ENCODE results near the gene SNAPC4. TPM values are rescaled to one million over a fixed set of nuclear protein-coding genes. Genes with fewer than 3 reads are reported as not detected.

The SNAPC4 gene
- polyA plus RNA-seq, 1 of the 3 experiments (the other 2 are of a cell fraction): 9.2 TPM

DNA sequence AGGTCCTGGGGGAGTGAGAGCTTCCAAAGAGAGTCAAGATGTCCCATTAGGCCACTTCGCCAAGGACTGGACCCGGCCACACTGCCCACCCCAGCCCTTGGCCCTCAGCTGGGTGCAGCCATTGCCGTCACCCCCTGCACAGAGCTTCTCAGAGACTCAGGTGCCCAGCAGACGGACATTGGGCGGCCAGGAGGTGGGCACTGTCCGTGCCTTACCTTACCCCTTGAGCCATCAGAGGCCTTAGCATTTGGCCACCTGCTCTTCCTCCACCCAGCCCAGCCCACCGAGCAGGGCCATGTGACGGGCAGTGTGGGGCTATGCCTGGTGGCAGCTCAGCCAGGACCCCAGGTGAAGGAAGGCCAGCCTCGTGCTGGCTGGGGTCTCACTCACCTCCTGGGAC is 33.1 kb downstream of the SNAPC4 start:
- no peak overlapping the region for H3K27ac ChIP-seq (ENCODE audit: low read depth in 2 of 2, low read length in 1 of 2)
- 0 out of 2 replicates have a peak, but pooled peaks cover 3% of the 10 kb centered on the region for H4K20me1 ChIP-seq (ENCODE audit: insufficient read depth)
- H3K27me3 ChIP-seq (ENCODE audit: insufficient read depth): no peaks in the 10 kb centered on the region
- TF ChIP-seq SMC3 (IDR thresholded peaks at IDR 0.05; ENCODE audit: low read depth, low read length) (no peak), FOXJ3 (CRISPR knock-in tag; IDR thresholded peaks at IDR 0.05) (no peak), CTCF (IDR thresholded peaks at IDR 0.05) (no peak), MAX (IDR thresholded peaks at IDR 0.05; ENCODE audit: low read depth) (no peak), ZBTB33 (IDR thresholded peaks at IDR 0.05; ENCODE audit: borderline replicate concordance, low read depth) (no peak), GATA2 (CRISPR knock-in tag; IDR thresholded peaks at IDR 0.05) (no peak), POLR2AphosphoS5 (IDR thresholded peaks at IDR 0.05; ENCODE audit: low read depth, low read length) (no peak), MEF2A (IDR thresholded peaks at IDR 0.05; ENCODE audit: borderline replicate concordance, low read depth) (no peak), FOXM1 (IDR thresholded peaks at IDR 0.05; ENCODE audit: low read depth) (no peak)
- TF ChIP-seq, protein P1, sequence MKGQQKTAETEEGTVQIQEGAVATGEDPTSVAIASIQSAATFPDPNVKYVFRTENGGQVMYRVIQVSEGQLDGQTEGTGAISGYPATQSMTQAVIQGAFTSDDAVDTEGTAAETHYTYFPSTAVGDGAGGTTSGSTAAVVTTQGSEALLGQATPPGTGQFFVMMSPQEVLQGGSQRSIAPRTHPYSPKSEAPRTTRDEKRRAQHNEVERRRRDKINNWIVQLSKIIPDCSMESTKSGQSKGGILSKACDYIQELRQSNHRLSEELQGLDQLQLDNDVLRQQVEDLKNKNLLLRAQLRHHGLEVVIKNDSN (IDR thresholded peaks at IDR 0.05; ENCODE audit: borderline replicate concordance, low read depth): no peak
- no peak overlapping the region for H3K9ac ChIP-seq
- DNase-seq: no peak
- no peaks in the 10 kb centered on the region for H3K9me3 ChIP-seq
- H3F3A ChIP-seq (replicated peaks; ENCODE audit: insufficient read depth): no peaks in the 10 kb centered on the region
- H3K4me3 ChIP-seq (ENCODE audit: low read depth in 2 of 2, low read length in 1 of 2): no peak overlapping the region
- peaks cover 0 to 34% of the 10 kb centered on the region in 2 experiments; a peak in 1 of 4 replicates for H3K4me1 ChIP-seq (ENCODE audit: control insufficient read depth in 1 of 2, insufficient read depth in 2 of 2, low read depth in 1 of 2, low read length in 1 of 2)
- H3K36me3 ChIP-seq (replicated peaks in 1 of 2; ENCODE audit: control insufficient read depth in 1 of 2, insufficient read depth in 2 of 2, low read length in 1 of 2): no peaks in the 10 kb centered on the region
- POLR2A ChIA-PET: interaction anchor here (2.1 kb wide), 1 partner anchor 18 kb away, joined by 11 read pairs; no protein-coding TSS in a partner anchor
- H3K9me2 ChIP-seq: no peaks in the 10 kb centered on the region
- H2AFZ ChIP-seq (ENCODE audit: low read depth): no peak overlapping the region
- CTCF ChIA-PET: interaction anchor here (0.8 to 6.8 kb wide), 6 partner anchors 6 to 54 kb away, joined by 5 to 65 read pairs (median 14); partner anchors contain the start of genes CARD9, ENTR1, PMPCA and SNAPC4
- 100% methylated on average over 2 of the region's 9 CpGs for WGBS (ENCODE audit: low lambda C conversion rate)
- H3K4me2 ChIP-seq: no peak overlapping the region
- H3K79me2 ChIP-seq (ENCODE audit: insufficient read depth): no peaks in the 10 kb centered on the region

- Histone ChIP-seq H4K20me1 (ENCODE audit: insufficient read depth) (0 out of 2 replicates have a peak, but pooled peaks cover 3% of the 10 kb centered on the region), H3K9ac (no peak overlapping the region), H2AFZ (ENCODE audit: low read depth) (no peak overlapping the region), H3F3A (replicated peaks; ENCODE audit: insufficient read depth) (no peaks in the 10 kb centered on the region), H3K4me1 (ENCODE audit: control insufficient read depth in 1 of 2, insufficient read depth in 2 of 2, low read depth in 1 of 2, low read length in 1 of 2) (peaks cover 0 to 45% of the 10 kb centered on the region in 2 experiments; a peak in 1 of 4 replicates), H3K4me2 (no peak overlapping the region), H3K9me2 (no peaks in the 10 kb centered on the region), H3K36me3 (replicated peaks in 1 of 2; ENCODE audit: control insufficient read depth in 1 of 2, insufficient read depth in 2 of 2, low read length in 1 of 2) (no peaks in the 10 kb centered on the region), H3K4me3 (ENCODE audit: low read depth in 2 of 2, low read length in 1 of 2) (no peak overlapping the region), H3K79me2 (ENCODE audit: insufficient read depth) (no peaks in the 10 kb centered on the region), H3K27ac (ENCODE audit: low read depth in 2 of 2, low read length in 1 of 2) (peak overlapping the region in 1 of 2 experiments; percentile 77; a peak in 2 of 4 replicates), H3K9me3 (no peaks in the 10 kb centered on the region), H3K27me3 (ENCODE audit: insufficient read depth) (no peaks in the 10 kb centered on the region)
- TF ChIP-seq JUND (IDR thresholded peaks at IDR 0.05) (no peak), TAF1 (IDR thresholded peaks at IDR 0.05; ENCODE audit: borderline replicate concordance, low read depth, low read length) (no peak), YY1 (IDR thresholded peaks at IDR 0.05; ENCODE audit: low read depth) (no peak), MAX (IDR thresholded peaks at IDR 0.05; ENCODE audit: low read depth) (no peak), PBX3 (IDR thresholded peaks at IDR 0.05) (no peak)
- whole genome bisulfite sequencing (ENCODE audit: low lambda C conversion rate): 96% methylated on average over 8 of the region's 9 CpGs
- no peak for DNase-seq
- ChIA-PET CTCF (interaction anchor here (0.6 to 6.8 kb wide), 7 partner anchors 7 to 119 kb away, joined by 3 to 65 read pairs (median 41); partner anchors contain the start of genes CARD9, ENTR1, GPSM1 and PMPCA), POLR2A (interaction anchor here (1.4 to 2.1 kb wide), 2 partner anchors 19 to 20 kb away, joined by 3 to 11 read pairs; no protein-coding TSS in a partner anchor)
These were observed 34.2 kb downstream of the SNAPC4 start for GRCh38 chr9:136365775-136366222.
